HepG2 (cell line): Measurements from ENCODE around the gene PRPF38A. TPM values are rescaled to one million over a fixed set of nuclear protein-coding genes. Genes with fewer than 3 reads are reported as not detected.

Experiments
- EHMT2 ChIP-seq: fragments of 200-600 bp; sonication (generic); IDR thresholded peaks from 2 replicates; pipeline ENCODE4 v1.7.0; 2017; ENCODE audit warnings: antibody characterized with exemption, low read depth, low read length, borderline replicate concordance
- ESRRA ChIP-seq: sonication (generic); formaldehyde crosslinking; IDR thresholded peaks from 2 replicates; pipeline ENCODE4 v1.5.1; 2020; ENCODE audit warnings: mild to moderate bottlenecking, low read depth, missing genetic modification reagents
- HDAC6 ChIP-seq: fragments of 200-600 bp; sonication (generic); IDR thresholded peaks from 2 replicates; pipeline ENCODE4 v1.7.0; 2017; ENCODE audit warnings: mild to moderate bottlenecking, antibody characterized with exemption, low read length, low read depth
- HIVEP1 ChIP-seq: sonication (generic); formaldehyde crosslinking; IDR thresholded peaks from 2 replicates; pipeline ENCODE4 v1.4.0; 2020; ENCODE audit warnings: mild to moderate bottlenecking, missing genetic modification reagents
- NR2C2 ChIP-seq: sonication (generic); formaldehyde crosslinking; IDR thresholded peaks from 2 replicates; pipeline ENCODE4 v1.4.0; 2020; ENCODE audit warnings: missing genetic modification reagents, mild to moderate bottlenecking, moderate library complexity, borderline replicate concordance
- ONECUT2 ChIP-seq: sonication (generic); formaldehyde crosslinking; IDR thresholded peaks from 2 replicates; pipeline ENCODE4 v1.4.0; 2020; ENCODE audit warnings: missing genetic modification reagents
- SRSF9 ChIP-seq: fragments of 200-400 bp; formaldehyde crosslinking; IDR thresholded peaks from 2 replicates; pipeline ENCODE4 v1.6.1; 2018; ENCODE audit warnings: borderline replicate concordance, mild to moderate bottlenecking, low read depth, low read length; ENCODE audit not compliant: insufficient read depth, poor library complexity, severe bottlenecking
- SSRP1 ChIP-seq: IDR thresholded peaks from 2 replicates; pipeline ENCODE4 v1.6.1; 2016; ENCODE audit warnings: control low read depth
- ZFP36L1 ChIP-seq: sonication (generic); formaldehyde crosslinking; IDR thresholded peaks from 2 replicates; pipeline ENCODE4 v1.8.0; 2022; ENCODE audit warnings: mild to moderate bottlenecking, missing genetic modification reagents, moderate library complexity
- ZFY ChIP-seq: sonication (generic); formaldehyde crosslinking; IDR thresholded peaks from 2 replicates; pipeline ENCODE4 v1.4.0; 2020; ENCODE audit warnings: missing genetic modification reagents
- ZNF773 ChIP-seq: sonication (generic); formaldehyde crosslinking; IDR thresholded peaks from 2 replicates; pipeline ENCODE4 v1.4.0; 2020; ENCODE audit warnings: missing genetic modification reagents, borderline replicate concordance
- ZNF839 ChIP-seq: sonication (generic); formaldehyde crosslinking; IDR thresholded peaks from 2 replicates; pipeline ENCODE4 v1.4.0; 2020; ENCODE audit warnings: missing genetic modification reagents, mild to moderate bottlenecking, borderline replicate concordance
- ZNF850 ChIP-seq: sonication (generic); formaldehyde crosslinking; conservative IDR thresholded peaks from 2 replicates; pipeline ENCODE4 v1.9.0; 2021; ENCODE audit warnings: mild to moderate bottlenecking, missing genetic modification reagents
- ZNF878 ChIP-seq: sonication (generic); formaldehyde crosslinking; IDR thresholded peaks from 2 replicates; pipeline ENCODE4 v1.8.1; 2023; ENCODE audit warnings: mild to moderate bottlenecking, missing genetic modification reagents, moderate library complexity
- polyA plus RNA-seq, 8 experiments: library from polyadenylated mRNA; depleted of rRNA in 3 of 8; stranded (reverse) in 7 of 8; unstranded in 1 of 8; fragments of >200 nt; fragmentation: Illumina TruSeq in 4 of 8; extraction: Trizol in 4 of 8; gene quantifications; 2 replicates each; pipeline versions ENCODE4 v1.2.1 to v1.2.3, GENCODE V29; 2011 to 2016; ENCODE audit warnings: low read depth in 4 of 8, missing spikeins in 1 of 8, mixed read lengths in 1 of 8; ENCODE audit not compliant: insufficient read depth in 1 of 8
- total RNA-seq, 5 experiments: library from RNA; depleted of rRNA; stranded (reverse); fragments of >200 nt; fragmentation: Illumina TruSeq; extraction: Trizol; gene quantifications; 2 replicates each; pipeline ENCODE4 v1.2.3, GENCODE V29; 2016; ENCODE audit warnings: low read depth in 1 of 5
- TF ChIP-seq, protein P1 (sequence below): sonication (generic); formaldehyde crosslinking; IDR thresholded peaks from 2 replicates; pipeline ENCODE4 v1.4.0; 2020; ENCODE audit warnings: missing genetic modification reagents
- TF ChIP-seq, protein P2 (sequence below): sonication (generic); formaldehyde crosslinking; IDR thresholded peaks from 2 replicates; pipeline ENCODE4 v1.4.0; 2020; ENCODE audit warnings: missing genetic modification reagents, borderline replicate concordance
- TF ChIP-seq, protein P3 (sequence below): sonication (generic); formaldehyde crosslinking; IDR thresholded peaks from 2 replicates; pipeline ENCODE4 v1.5.0; 2020; ENCODE audit warnings: missing genetic modification reagents

PRPF38A gene
- total and polyA plus RNA-seq, 2 of the 13 experiments (the other 11 are each of a cell fraction or from before 2014, with no cell fraction given): 18.3 to 45.5 TPM

DNA sequence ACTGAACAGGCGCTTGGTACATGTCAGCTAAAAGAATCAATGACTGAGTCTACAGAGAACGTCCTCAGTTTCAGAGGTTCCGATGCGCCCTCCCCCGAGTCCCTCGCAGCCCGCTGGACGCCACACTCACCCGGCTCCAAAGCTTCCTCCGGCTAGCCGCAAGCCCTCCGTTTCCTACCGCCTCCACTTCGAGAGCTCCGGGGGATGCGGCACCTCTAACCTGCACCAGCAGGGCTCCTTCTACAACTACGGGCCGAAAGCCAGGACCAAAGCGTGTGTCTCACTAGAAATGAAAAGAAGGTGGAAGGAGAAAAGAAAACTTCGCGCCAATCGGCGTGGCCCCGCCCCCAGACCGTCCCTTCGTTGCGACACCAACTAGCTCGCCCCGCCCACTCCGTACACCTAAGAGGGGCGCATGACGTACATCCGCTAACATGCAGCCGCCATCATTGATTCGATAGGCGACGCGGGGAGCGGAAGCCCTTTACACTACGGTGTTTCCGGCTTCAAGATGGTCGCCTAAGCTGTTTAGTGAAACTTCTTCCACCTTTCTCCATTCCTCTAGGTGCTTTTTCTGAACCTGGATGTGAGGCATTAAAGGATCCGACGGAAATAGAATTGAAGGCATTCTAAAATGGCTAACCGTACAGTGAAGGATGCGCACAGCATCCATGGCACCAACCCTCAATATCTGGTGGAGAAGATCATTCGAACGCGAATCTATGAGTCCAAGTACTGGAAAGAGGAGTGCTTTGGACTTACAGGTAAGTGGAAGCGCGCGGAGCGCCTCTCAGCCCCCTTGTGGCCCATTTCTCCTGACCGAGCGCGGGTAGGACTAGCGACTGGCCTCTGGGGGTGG, at the start of gene PRPF38A, which contains the start of gene ORC1 (continued):
- TF ChIP-seq ZFP36L1 (CRISPR knock-in tag) (no peak), ESRRA (CRISPR knock-in tag) (peak; percentile 31; the same call in 1 of the 2 replicates), HDAC6 (no peak), NR2C2 (CRISPR knock-in tag) (peak; percentile 71; the same call in 1 of the 2 replicates), ZNF839 (CRISPR knock-in tag) (peak; percentile 30; the same call in 1 of the 2 replicates), EHMT2 (no peak), ZNF878 (CRISPR knock-in tag) (peak; percentile 96), HIVEP1 (no peak; the same call in 1 of the 2 replicates), ONECUT2 (CRISPR knock-in tag) (0 out of 2 replicates have a peak, but pooled peaks have one; percentile 36), SRSF9 (no peak), ZFY (CRISPR knock-in tag) (peak; percentile 39), ZNF850 (no peak), SSRP1 (CRISPR knock-in tag) (no peak), ZNF773 (CRISPR knock-in tag) (no peak)
- TF ChIP-seq, protein P1, sequence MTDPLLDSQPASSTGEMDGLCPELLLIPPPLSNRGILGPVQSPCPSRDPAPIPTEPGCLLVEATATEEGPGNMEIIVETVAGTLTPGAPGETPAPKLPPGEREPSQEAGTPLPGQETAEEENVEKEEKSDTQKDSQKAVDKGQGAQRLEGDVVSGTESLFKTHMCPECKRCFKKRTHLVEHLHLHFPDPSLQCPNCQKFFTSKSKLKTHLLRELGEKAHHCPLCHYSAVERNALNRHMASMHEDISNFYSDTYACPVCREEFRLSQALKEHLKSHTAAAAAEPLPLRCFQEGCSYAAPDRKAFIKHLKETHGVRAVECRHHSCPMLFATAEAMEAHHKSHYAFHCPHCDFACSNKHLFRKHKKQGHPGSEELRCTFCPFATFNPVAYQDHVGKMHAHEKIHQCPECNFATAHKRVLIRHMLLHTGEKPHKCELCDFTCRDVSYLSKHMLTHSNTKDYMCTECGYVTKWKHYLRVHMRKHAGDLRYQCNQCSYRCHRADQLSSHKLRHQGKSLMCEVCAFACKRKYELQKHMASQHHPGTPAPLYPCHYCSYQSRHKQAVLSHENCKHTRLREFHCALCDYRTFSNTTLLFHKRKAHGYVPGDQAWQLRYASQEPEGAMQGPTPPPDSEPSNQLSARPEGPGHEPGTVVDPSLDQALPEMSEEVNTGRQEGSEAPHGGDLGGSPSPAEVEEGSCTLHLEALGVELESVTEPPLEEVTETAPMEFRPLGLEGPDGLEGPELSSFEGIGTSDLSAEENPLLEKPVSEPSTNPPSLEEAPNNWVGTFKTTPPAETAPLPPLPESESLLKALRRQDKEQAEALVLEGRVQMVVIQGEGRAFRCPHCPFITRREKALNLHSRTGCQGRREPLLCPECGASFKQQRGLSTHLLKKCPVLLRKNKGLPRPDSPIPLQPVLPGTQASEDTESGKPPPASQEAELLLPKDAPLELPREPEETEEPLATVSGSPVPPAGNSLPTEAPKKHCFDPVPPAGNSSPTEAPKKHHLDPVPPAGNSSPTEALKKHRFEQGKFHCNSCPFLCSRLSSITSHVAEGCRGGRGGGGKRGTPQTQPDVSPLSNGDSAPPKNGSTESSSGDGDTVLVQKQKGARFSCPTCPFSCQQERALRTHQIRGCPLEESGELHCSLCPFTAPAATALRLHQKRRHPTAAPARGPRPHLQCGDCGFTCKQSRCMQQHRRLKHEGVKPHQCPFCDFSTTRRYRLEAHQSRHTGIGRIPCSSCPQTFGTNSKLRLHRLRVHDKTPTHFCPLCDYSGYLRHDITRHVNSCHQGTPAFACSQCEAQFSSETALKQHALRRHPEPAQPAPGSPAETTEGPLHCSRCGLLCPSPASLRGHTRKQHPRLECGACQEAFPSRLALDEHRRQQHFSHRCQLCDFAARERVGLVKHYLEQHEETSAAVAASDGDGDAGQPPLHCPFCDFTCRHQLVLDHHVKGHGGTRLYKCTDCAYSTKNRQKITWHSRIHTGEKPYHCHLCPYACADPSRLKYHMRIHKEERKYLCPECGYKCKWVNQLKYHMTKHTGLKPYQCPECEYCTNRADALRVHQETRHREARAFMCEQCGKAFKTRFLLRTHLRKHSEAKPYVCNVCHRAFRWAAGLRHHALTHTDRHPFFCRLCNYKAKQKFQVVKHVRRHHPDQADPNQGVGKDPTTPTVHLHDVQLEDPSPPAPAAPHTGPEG: no peak
- TF ChIP-seq, protein P2, sequence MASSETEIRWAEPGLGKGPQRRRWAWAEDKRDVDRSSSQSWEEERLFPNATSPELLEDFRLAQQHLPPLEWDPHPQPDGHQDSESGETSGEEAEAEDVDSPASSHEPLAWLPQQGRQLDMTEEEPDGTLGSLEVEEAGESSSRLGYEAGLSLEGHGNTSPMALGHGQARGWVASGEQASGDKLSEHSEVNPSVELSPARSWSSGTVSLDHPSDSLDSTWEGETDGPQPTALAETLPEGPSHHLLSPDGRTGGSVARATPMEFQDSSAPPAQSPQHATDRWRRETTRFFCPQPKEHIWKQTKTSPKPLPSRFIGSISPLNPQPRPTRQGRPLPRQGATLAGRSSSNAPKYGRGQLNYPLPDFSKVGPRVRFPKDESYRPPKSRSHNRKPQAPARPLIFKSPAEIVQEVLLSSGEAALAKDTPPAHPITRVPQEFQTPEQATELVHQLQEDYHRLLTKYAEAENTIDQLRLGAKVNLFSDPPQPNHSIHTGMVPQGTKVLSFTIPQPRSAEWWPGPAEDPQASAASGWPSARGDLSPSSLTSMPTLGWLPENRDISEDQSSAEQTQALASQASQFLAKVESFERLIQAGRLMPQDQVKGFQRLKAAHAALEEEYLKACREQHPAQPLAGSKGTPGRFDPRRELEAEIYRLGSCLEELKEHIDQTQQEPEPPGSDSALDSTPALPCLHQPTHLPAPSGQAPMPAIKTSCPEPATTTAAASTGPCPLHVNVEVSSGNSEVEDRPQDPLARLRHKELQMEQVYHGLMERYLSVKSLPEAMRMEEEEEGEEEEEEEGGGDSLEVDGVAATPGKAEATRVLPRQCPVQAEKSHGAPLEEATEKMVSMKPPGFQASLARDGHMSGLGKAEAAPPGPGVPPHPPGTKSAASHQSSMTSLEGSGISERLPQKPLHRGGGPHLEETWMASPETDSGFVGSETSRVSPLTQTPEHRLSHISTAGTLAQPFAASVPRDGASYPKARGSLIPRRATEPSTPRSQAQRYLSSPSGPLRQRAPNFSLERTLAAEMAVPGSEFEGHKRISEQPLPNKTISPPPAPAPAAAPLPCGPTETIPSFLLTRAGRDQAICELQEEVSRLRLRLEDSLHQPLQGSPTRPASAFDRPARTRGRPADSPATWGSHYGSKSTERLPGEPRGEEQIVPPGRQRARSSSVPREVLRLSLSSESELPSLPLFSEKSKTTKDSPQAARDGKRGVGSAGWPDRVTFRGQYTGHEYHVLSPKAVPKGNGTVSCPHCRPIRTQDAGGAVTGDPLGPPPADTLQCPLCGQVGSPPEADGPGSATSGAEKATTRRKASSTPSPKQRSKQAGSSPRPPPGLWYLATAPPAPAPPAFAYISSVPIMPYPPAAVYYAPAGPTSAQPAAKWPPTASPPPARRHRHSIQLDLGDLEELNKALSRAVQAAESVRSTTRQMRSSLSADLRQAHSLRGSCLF (CRISPR knock-in tag): no peak
- TF ChIP-seq, protein P3, sequence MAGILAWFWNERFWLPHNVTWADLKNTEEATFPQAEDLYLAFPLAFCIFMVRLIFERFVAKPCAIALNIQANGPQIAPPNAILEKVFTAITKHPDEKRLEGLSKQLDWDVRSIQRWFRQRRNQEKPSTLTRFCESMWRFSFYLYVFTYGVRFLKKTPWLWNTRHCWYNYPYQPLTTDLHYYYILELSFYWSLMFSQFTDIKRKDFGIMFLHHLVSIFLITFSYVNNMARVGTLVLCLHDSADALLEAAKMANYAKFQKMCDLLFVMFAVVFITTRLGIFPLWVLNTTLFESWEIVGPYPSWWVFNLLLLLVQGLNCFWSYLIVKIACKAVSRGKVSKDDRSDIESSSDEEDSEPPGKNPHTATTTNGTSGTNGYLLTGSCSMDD (CRISPR knock-in tag): no peak
